D721Med (cell line): ENCODE data around the gene IKZF3.
"Not testable (repeated sequence)": the region's sequence is repeated elsewhere in the genome, so short reads cannot be mapped to it uniquely, and the experiment has no call there.

Source experiments
- DNase-seq: peaks from one replicate; pipeline ENCODE4 v3.0.0; 2011; ENCODE audit warnings: low spot score; ENCODE audit not compliant: insufficient read length
- FAIRE-seq: peaks from 2 replicates; lab custom pipeline; 2011; peaks lifted over from hg19 to GRCh38; lab: Jason Lieb, UNC
- TF ChIP-seq, protein P1 (sequence below): IDR thresholded peaks from 2 replicates; pipeline ENCODE4 v1.5.1; 2012; ENCODE audit warnings: mild to moderate bottlenecking, control low read depth; ENCODE audit not compliant: insufficient read depth; ENCODE audit errors: missing control alignments

IKZF3 gene

DNA sequence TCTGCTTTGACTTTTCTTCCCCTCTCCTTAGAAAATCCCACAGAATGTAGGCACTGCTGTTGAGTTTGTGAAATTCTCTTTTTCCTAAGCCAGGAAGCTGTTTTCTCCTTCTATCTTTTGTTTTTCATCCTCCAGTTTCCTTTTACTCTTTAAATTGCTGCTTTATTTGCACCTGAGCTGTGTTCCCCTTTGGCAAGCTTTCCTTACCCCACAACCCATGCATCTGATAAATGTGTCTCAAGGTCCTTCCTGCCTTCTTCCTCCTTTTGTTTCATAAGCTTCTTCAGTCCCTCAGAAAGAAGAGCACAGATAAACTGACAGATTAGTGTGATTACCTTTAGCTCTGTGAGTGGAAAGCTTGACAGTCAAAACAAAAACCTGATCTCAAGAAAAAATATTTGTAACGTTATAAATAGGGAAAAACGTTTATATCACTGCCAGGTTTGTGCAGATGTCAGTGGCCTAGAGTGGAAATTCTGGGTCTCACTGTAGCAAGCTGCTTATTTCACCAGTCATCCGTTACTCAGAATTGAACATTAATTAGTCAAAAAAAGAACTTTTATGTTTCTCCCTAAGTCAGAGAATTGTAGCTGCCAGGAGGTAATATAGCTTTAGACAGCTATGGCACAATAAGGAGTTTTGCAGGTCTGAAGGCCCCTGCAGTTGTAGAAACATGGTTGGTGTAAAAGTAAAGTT lies 30.7 kb upstream of the IKZF3 start:
- FAIRE-seq, result no peak
- TF ChIP-seq, protein P1, sequence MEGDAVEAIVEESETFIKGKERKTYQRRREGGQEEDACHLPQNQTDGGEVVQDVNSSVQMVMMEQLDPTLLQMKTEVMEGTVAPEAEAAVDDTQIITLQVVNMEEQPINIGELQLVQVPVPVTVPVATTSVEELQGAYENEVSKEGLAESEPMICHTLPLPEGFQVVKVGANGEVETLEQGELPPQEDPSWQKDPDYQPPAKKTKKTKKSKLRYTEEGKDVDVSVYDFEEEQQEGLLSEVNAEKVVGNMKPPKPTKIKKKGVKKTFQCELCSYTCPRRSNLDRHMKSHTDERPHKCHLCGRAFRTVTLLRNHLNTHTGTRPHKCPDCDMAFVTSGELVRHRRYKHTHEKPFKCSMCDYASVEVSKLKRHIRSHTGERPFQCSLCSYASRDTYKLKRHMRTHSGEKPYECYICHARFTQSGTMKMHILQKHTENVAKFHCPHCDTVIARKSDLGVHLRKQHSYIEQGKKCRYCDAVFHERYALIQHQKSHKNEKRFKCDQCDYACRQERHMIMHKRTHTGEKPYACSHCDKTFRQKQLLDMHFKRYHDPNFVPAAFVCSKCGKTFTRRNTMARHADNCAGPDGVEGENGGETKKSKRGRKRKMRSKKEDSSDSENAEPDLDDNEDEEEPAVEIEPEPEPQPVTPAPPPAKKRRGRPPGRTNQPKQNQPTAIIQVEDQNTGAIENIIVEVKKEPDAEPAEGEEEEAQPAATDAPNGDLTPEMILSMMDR, result no peak
- no peak for DNase-seq

DNA sequence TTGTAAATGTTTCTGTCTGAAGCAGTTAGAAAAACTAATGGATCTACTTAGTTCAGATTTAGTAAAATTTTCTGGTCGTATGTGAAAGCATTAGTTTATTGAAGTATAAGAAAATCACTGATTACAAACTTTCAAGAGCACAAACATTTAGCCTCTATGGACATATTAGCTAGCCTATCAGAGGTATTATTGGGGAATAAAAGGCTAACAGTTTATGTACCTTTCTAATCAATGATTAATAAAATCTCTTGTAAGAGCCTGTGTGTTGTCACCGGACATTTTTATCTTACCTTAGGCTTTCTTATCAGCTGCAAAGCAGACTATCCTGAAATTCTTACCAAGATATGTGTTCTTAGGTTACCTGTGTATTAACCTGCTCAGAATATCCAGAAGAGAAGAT lies 25.1 kb upstream of the IKZF3 start:
- TF ChIP-seq, protein P1, result no peak
- FAIRE-seq (no peak), DNase-seq (no peak)

DNA sequence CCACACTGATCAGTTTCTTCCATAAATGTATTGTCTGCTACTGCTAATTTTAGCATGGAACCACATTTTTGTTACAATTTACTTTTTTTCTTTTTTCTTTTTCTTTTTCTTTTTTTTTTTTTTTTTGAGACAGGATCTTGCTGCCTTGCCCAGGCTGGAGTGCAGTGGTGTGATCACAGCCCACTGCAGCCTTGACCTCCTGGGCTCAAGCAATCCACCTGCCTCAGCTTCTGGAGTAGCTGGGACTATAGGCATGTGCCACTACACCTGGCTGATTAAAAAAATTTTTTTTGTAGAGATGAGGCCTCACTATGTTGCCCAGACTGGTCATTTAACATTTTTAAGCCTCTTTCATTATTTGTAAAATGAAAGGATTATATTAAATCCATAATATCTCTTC lies 23.0 kb upstream of the IKZF3 start:
- TF ChIP-seq, protein P1, result no peak
- no peak for FAIRE-seq

DNA sequence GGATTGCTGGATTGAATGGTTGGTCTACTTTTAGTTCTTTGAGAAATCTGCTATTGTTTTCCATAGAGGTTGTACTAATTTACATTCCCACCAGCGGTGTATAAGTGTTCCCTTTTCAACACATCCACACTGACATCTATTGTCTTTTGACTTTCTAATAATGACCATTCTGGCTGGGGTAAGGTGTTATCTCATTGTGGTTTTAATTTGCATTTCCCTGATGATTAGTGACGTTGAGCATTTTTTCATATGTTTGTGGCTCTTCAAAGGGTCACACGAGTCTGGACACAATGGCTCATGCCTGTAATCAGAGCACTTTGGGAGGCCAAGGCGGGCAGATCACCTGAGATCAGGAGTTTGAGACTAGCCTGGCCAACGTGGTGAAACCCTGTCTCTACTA lies 22.0 kb upstream of the IKZF3 start:
- not testable (repeated sequence) for DNase-seq, FAIRE-seq

More for the DNA sequence above, 23.0 kb upstream of the IKZF3 start:
- no peak for DNase-seq

DNA sequence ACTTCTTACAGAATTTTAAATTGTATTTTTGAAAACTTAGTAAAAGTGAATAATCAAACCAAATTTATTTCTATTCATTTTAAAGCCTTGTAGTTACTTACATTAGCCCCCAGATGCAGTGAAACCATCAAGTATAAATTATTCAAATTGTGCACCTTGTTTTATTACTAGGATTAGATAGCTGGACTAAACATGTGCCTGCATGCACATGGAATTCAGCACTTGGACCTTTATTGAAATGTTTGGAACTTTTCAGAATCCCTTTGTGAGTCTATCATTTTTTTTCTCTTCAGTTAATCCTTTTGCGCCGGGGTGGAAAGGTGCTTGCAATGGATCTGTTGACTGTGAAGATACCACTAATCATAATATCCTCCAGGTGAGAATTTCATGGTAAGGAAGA lies 8.6 kb upstream of the IKZF3 start:
- FAIRE-seq (no peak), DNase-seq (no peak)
- TF ChIP-seq, protein P1, result peak; percentile 21

DNA sequence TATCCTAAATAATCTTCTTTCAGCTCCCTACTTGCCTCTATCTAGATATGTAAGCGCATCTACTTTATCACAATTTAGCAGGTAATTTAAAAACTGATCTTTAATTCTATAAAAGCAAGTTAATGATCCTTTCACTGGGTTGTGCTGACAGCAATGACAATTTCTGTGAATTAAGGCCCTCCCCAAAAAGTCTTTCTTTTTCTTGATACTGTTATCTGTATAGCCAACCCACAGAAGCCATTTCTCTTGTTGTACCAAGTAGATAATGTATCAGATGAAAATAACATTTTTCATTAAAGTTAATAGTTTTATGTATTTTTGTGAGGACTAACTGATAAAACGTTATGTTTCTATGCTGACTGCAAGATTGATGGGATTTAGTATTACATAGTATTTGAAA lies 7.7 kb upstream of the IKZF3 start:
- no peak for FAIRE-seq
- TF ChIP-seq, protein P1, result no peak
- no peak for DNase-seq

DNA sequence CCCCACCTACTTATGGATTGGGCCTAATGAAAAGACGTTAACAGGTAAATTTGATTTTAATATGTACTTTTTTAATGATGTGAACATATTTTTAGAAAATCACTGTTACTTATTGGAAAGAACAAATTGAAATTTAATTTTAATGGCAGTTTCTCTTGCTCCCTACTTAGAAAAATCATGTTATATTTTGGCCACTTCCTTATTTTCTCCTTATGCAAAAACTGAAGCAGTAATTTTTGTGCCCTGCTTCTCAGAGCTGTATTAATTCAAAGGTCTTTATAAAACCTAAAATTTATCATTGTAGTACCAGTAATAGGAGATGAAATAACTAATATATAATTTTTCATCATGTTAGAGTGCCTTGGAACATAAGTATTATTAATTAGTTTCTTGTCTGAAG lies 6.7 kb upstream of the IKZF3 start:
- FAIRE-seq, result no peak
- TF ChIP-seq, protein P1, result no peak
- no peak for DNase-seq

DNA sequence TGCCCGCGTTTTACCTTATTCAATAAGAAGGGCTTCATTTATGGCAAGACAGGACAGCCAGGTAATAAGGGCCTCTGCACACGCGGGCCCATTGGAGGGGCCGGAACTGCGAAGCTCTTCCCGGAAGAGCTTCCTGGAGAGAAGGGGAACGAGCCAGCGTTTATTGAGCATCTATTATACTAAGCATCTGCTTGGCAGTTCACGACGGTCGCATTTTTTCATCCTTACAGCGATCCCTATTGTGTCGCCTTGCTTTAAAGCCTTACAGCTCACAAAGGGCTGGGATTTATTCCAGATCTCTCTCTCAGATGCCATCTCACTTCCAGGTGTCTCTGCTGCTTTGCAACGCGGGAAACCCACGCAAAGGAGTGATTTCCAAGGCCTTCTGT lies 4.4 kb upstream of the IKZF3 start:
- FAIRE-seq (no peak), DNase-seq (no peak)
- TF ChIP-seq, protein P1, result no peak
